Adrenal gland (tissue), 12 donors: ENCODE measurements around the gene RPS8. TPM values are rescaled to one million over a fixed set of nuclear protein-coding genes. Genes with fewer than 3 reads are reported as not detected.

Experiments used
- DNase-seq, 7 donors: peaks; one replicate each; pipeline ENCODE4 v3.0.0-alpha.2; 2019 to 2020
- H3K27ac ChIP-seq, 5 donors: fragments of 200-600 bp; sonication (generic) in 4 of 5; 1 replicate in 3 of 5; 2 replicates in 2 of 5; pipeline versions ENCODE4 v1.5.1 to v1.8.0; 2016 to 2020; ENCODE audit warnings: mild to moderate bottlenecking in 1 of 5
- H3K27me3 ChIP-seq: fragments of 200-600 bp; 2 replicates; pipeline ENCODE4 v1.8.0; 2021
- H3K36me3 ChIP-seq, 2 donors: fragments of 200-600 bp; replicated peaks in 1 of 2; 1 replicate in 1 of 2; 2 replicates in 1 of 2; pipeline versions ENCODE4 v1.5.1 to v1.8.0; 2018 to 2022
- H3K4me1 ChIP-seq, 2 donors: fragments of 200-600 bp; replicated peaks in 1 of 2; 1 replicate in 1 of 2; 2 replicates in 1 of 2; pipeline versions ENCODE4 v1.5.1 to v1.8.0; 2018 to 2021
- H3K4me3 ChIP-seq, 4 donors: fragments of 200-600 bp; sonication (generic) in 3 of 4; one replicate each; pipeline ENCODE4 v1.5.1; 2016 to 2018
- H3K9me3 ChIP-seq, 3 donors: fragments of 200-600 bp; sonication (generic) in 1 of 3; replicated peaks in 1 of 3; 1 replicate in 2 of 3; 2 replicates in 1 of 3; pipeline versions ENCODE4 v1.5.1 to v1.8.0; 2016 to 2021
- POLR2A ChIP-seq, 2 donors: fragments of 450-650 bp; IDR thresholded peaks; one replicate each; pipeline ENCODE4 v1.6.1; 2017; ENCODE audit warnings: antibody characterized with exemption in 2 of 2, mild to moderate bottlenecking in 2 of 2, moderate library complexity in 1 of 2
- WGBS, 4 donors: extraction: QIAGEN DNeasy Blood & Tissue Kit in 2 of 4; methylation state at CpG; one replicate each; pipeline versions ENCODE4 v1.1.5 to v1.1.7; 2013 to 2017; 5-methylcytosine and 5-hydroxymethylcytosine counted together
- intact Hi-C, 2 donors: fragments of 100-400 bp; cut with DNase I; formaldehyde crosslinking; loops; one replicate each; pipeline versions ENCODE4 v1.14.1 to v1.15.0; 2022 to 2023
- polyA plus RNA-seq, 3 donors: library from polyadenylated mRNA; stranded (reverse); fragments of 200-250 nt in 2 of 3; fragments of 350-450 nt in 1 of 3; fragmentation: Illumina TruSeq in 1 of 3; extraction: RNeasy Lipid Tissue Mini Kit (QIAGEN cat#74804) in 1 of 3; gene quantifications; one replicate each; pipeline ENCODE4 v1.2.3, GENCODE V29; 2013 to 2014
- total RNA-seq, 9 donors: library from RNA; depleted of rRNA in 4 of 9; stranded (reverse); fragments of >200 nt in 4 of 9; fragments of 120-200 nt in 1 of 9; fragmentation: NEBNext Ultra II Directional in 1 of 9; extraction: Animal tissue kit (Norgen Biotek cat#: 25700) in 1 of 9; gene quantifications; one replicate each; pipeline versions ENCODE4 v1.1.0 to v1.2.4, GENCODE V29; 2013 to 2023
- TF ChIP-seq, protein P1 (sequence below), 6 experiments: fragments of 450-650 bp in 4 of 6; fragments of 200-600 bp in 2 of 6; sonication (generic) in 1 of 6; IDR thresholded peaks; 1 replicate in 5 of 6; 2 replicates in 1 of 6; pipeline versions ENCODE4 v1.5.1 to v1.8.0; 2016 to 2021; ENCODE audit warnings: antibody characterized with exemption in 6 of 6, mild to moderate bottlenecking in 2 of 6, moderate library complexity in 1 of 6
- donor health status: healthy with polysubstance abuse.
- donor health status: Bipolar disorder and iron deficiency.
- donor health status: DM: yes; HTN: yes; CAD: no.
- donor health status: DM: no; HTN: no; CAD: no.
- donor health status: DM: no; HTN: no; CAD: no.
- donor health status: DM: yes; HTN: yes; CAD: no.

Gene RPS8
- total and polyA plus RNA-seq, 12 donors: 1,508 to 3,127 (median 2,474) TPM

DNA sequence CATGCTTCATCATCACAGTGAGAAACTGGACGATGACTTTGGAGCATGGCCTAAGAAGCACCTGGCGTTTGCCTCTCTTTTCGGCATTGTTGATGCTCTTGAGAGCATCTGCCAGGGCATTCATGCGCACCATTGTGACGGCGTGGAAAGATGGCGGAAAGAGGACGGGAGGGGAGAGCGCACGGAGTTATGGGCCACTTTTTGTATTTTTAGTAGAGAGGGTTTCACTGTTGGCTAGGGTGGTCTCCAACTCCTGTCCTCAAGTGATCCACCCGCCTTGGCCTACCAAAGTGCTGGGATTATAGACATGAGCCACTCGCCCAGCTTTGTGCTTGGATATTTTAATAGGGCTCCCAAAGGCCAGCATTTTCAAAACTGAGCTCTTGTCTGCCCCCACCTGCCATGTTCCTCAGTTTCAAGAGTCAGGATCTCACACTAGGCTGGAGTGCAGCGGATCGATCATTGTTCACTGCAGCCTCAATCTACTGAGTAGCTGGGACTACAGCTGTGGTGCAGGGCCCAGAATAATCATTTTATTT, 5.3 kb downstream of the RPS8 start:
- no peak overlapping the region for H3K27ac ChIP-seq
- no peaks in the 10 kb centered on the region for H3K9me3 ChIP-seq
- intact Hi-C loops: loop anchor here in 1 of 2 donors (10.0 kb wide), 1 partner anchor 46 kb away; the partner anchor contains the start of genes KIF2C and RNU5D-1
- no peak overlapping the region for H3K4me3 ChIP-seq
- no peak for DNase-seq
- whole genome bisulfite sequencing, 4 donors: 93 to 97% (median 94%) methylated on average over 14 of the region's 14 CpGs
- H3K4me1 ChIP-seq: peaks cover 28 to 41% of the 10 kb centered on the region in 2 donors
- peaks cover 0 to 48% of the 10 kb centered on the region in 2 donors for H3K36me3 ChIP-seq
- no peak for TF ChIP-seq POLR2A (IDR thresholded peaks at IDR 0.05)
- TF ChIP-seq, protein P1, sequence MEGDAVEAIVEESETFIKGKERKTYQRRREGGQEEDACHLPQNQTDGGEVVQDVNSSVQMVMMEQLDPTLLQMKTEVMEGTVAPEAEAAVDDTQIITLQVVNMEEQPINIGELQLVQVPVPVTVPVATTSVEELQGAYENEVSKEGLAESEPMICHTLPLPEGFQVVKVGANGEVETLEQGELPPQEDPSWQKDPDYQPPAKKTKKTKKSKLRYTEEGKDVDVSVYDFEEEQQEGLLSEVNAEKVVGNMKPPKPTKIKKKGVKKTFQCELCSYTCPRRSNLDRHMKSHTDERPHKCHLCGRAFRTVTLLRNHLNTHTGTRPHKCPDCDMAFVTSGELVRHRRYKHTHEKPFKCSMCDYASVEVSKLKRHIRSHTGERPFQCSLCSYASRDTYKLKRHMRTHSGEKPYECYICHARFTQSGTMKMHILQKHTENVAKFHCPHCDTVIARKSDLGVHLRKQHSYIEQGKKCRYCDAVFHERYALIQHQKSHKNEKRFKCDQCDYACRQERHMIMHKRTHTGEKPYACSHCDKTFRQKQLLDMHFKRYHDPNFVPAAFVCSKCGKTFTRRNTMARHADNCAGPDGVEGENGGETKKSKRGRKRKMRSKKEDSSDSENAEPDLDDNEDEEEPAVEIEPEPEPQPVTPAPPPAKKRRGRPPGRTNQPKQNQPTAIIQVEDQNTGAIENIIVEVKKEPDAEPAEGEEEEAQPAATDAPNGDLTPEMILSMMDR (IDR thresholded peaks at IDR 0.05): no peak
- no peaks in the 10 kb centered on the region for H3K27me3 ChIP-seq

- DNase-seq: peak in 1 of 7 donors; percentile 56
- peak overlapping the region in 2 of 4 donors; percentile 24 to 55 for H3K4me3 ChIP-seq
- H3K27ac ChIP-seq: peak overlapping the region in 1 of 5 donors; percentile 1
- peaks cover 0 to 27% of the 10 kb centered on the region in 2 donors for H3K36me3 ChIP-seq
- WGBS, 4 donors: 45 to 53% (median 48%) methylated on average over 8 of the region's 8 CpGs
- TF ChIP-seq POLR2A (IDR thresholded peaks at IDR 0.05): no peak
- TF ChIP-seq, protein P1 (IDR thresholded peaks at IDR 0.05): no peak
- intact Hi-C loops: loop anchor here in 1 of 2 donors (10.0 kb wide), 1 partner anchor 49 kb away; the partner anchor contains the start of genes KIF2C and RNU5D-1
- H3K4me1 ChIP-seq: peaks cover 11 to 28% of the 10 kb centered on the region in 2 donors
- H3K9me3 ChIP-seq: no peaks in the 10 kb centered on the region
- no peaks in the 10 kb centered on the region for H3K27me3 ChIP-seq
Observed at GRCh38 chr1:44783697-44784093, 8.4 kb downstream of the RPS8 start.

DNA sequence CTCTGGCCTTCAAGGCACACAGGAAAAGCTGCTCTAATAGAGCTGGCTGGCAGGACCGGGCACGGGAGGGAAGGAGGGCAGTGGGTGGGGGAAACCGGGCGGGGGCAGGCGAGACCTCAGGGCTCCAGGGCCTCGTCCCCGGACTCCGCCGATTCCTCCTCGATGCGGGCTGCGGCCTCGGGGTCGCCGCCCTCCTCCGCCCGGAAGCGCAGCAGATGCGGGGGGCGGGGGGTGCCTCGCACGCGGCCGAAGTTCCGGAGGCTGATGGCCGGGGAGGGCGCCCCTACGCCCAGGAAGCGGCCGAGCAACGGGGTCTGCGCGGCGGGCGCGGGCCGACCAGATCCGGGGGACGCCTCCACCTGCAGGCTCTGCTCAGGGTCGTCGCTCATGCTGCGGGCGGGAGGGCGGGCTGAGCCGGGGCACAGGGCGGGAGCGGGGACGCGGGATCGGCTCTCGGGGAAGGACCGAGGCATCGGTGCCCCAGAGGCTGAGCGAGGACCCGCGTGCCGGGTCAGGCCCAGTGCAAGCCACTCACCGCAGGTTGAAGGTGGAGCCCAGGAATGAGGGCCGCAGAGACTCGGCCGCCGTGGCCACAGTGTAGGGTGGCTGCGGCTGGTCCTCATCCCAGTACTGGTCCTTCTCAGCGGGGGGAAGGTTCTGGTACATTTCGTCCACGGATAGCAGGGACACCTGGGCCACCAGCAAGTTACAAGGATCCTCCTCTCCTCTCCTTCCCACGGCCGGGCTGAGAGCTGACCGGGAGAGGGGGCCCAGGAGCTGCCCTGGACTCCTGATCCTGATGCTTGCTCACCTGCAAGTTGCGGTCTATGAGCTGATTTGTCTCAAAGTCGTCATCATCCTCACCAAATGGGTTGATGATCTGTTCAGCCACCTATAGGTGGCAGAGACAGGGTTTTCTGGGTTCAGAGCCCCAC, 9.0 kb downstream of the RPS8 start:
- H3K27me3 ChIP-seq: no peaks in the 10 kb centered on the region
- H3K4me1 ChIP-seq: peaks cover 11 to 25% of the 10 kb centered on the region in 2 donors
- H3K36me3 ChIP-seq: peaks cover 0 to 20% of the 10 kb centered on the region in 2 donors
- peak overlapping the region in 2 of 4 donors; percentile 24 to 55 for H3K4me3 ChIP-seq
- TF ChIP-seq, protein P1 (IDR thresholded peaks at IDR 0.05): no peak
- no peak for TF ChIP-seq POLR2A (IDR thresholded peaks at IDR 0.05)
- peak in 2 of 7 donors; percentile 33 to 62 for DNase-seq
- peak overlapping the region in 1 of 5 donors; percentile 1 for H3K27ac ChIP-seq
- WGBS, 4 donors: 10 to 80% (median 18%) methylated on average over 3 to 71 of the region's 71 CpGs
- intact Hi-C loops: loop anchor here in 1 of 2 donors (10.0 kb wide), 1 partner anchor 50 kb away; the partner anchor contains the start of genes KIF2C and RNU5D-1
- H3K9me3 ChIP-seq: no peaks in the 10 kb centered on the region

DNA sequence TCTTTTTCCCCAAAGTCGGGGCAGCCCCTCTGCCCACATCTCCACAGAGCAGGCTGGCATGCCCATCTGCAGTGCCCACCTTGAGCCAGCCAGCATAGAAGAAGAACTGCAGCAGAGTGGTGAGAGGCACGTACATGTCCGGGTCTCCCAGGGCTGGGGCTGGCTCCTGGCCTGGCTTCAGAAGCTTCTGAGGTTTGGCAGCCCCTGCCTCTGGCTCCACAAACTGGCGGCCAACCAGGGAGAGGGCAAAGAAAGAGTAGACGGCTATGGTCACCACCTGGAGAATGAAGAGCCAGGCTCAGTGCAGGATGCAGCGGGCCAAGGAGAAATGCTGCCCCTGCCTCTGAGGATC, 9.7 kb downstream of the RPS8 start:
- WGBS, 4 donors: 92 to 100% (median 95%) methylated on average over 3 to 6 of the region's 6 CpGs
- no peak for DNase-seq
- no peak overlapping the region for H3K4me3 ChIP-seq

More for the DNA sequence above, 9.7 kb downstream of the RPS8 start:
- TF ChIP-seq POLR2A (IDR thresholded peaks at IDR 0.05): no peak
- TF ChIP-seq, protein P1 (IDR thresholded peaks at IDR 0.05): no peak
- Histone ChIP-seq H3K36me3 (peaks cover 0 to 14% of the 10 kb centered on the region in 2 donors), H3K27me3 (no peaks in the 10 kb centered on the region), H3K9me3 (no peaks in the 10 kb centered on the region), H3K4me1 (peaks cover 11 to 25% of the 10 kb centered on the region in 2 donors), H3K27ac (no peak overlapping the region)
- intact Hi-C loops: loop anchor here in 1 of 2 donors (10.0 kb wide), 1 partner anchor 50 kb away; the partner anchor contains the start of genes KIF2C and RNU5D-1
